DOHH2 (cell line): Measurements from ENCODE around the gene ATP8B3.

Experiments
- H3F3A ChIP-seq: fragments of 200-600 bp; sonication (generic), shearing (Covaris generic); 2 replicates; pipeline ENCODE4 v1.6.0; 2016; ENCODE audit warnings: antibody characterized with exemption, mild to moderate bottlenecking; ENCODE audit not compliant: control insufficient read depth, insufficient read depth
- H3K27ac ChIP-seq: fragments of 200-600 bp; sonication (generic); 2 replicates; pipeline ENCODE4 v1.5.1; 2014; ENCODE audit warnings: low read depth, mild to moderate bottlenecking, low read length, moderate library complexity
- H3K27me3 ChIP-seq: fragments of 200-600 bp; sonication (generic); 2 replicates; pipeline ENCODE4 v1.6.1; 2014; ENCODE audit warnings: mild to moderate bottlenecking, low read length, mixed read lengths; ENCODE audit not compliant: control insufficient read depth
- H3K36me3 ChIP-seq: fragments of 200-600 bp; sonication (generic); 2 replicates; pipeline ENCODE4 v1.6.1; 2014; ENCODE audit warnings: mild to moderate bottlenecking, low read length, moderate library complexity, mixed read lengths; ENCODE audit not compliant: control insufficient read depth
- H3K4me1 ChIP-seq: fragments of 200-600 bp; sonication (generic); 2 replicates; pipeline ENCODE4 v1.6.1; 2014; ENCODE audit warnings: mild to moderate bottlenecking, low read length, mixed read lengths; ENCODE audit not compliant: control insufficient read depth
- H3K4me2 ChIP-seq: fragments of 200-600 bp; sonication (generic); 2 replicates; pipeline ENCODE4 v1.6.0; 2014; ENCODE audit warnings: mild to moderate bottlenecking, low read length, moderate library complexity
- H3K4me3 ChIP-seq: fragments of 200-600 bp; sonication (generic); 2 replicates; pipeline ENCODE4 v1.5.1; 2014; ENCODE audit warnings: mild to moderate bottlenecking, low read length, mixed read lengths
- H3K79me2 ChIP-seq: fragments of 200-600 bp; sonication (generic); 2 replicates; pipeline ENCODE4 v1.6.1; 2014; ENCODE audit warnings: mild to moderate bottlenecking, low read length, mixed read lengths; ENCODE audit not compliant: control insufficient read depth
- H3K9me2 ChIP-seq: fragments of 200-600 bp; sonication (generic); replicated peaks from 2 replicates; pipeline ENCODE4 v1.6.1; 2014; ENCODE audit warnings: mild to moderate bottlenecking, low read length, mixed read lengths; ENCODE audit not compliant: control insufficient read depth
- H3K9me3 ChIP-seq: fragments of 200-600 bp; sonication (generic); 2 replicates; pipeline ENCODE4 v1.6.1; 2014; ENCODE audit warnings: antibody characterized with exemption, low read length, mixed read lengths; ENCODE audit not compliant: control insufficient read depth, insufficient read depth
- H4K20me1 ChIP-seq: fragments of 200-600 bp; sonication (generic); 2 replicates; pipeline ENCODE4 v1.6.0; 2014; ENCODE audit warnings: low read depth, mild to moderate bottlenecking, antibody characterized with exemption, low read length, moderate library complexity; ENCODE audit not compliant: control insufficient read depth, insufficient read depth
- EZH2phosphoT487 ChIP-seq: fragments of 200-600 bp; sonication (generic); IDR thresholded peaks from 2 replicates; pipeline ENCODE4 v1.6.1; 2017; ENCODE audit warnings: borderline replicate concordance, mild to moderate bottlenecking, antibody characterized with exemption, low read length, moderate library complexity, mixed read lengths
- TF ChIP-seq, protein P1 (sequence below): fragments of 200-600 bp; sonication (generic); IDR thresholded peaks from one replicate; pipeline ENCODE4 v1.5.1; 2014; ENCODE audit warnings: antibody characterized with exemption, mild to moderate bottlenecking, low read depth, low read length; ENCODE audit not compliant: poor library complexity, severe bottlenecking

Gene ATP8B3

DNA sequence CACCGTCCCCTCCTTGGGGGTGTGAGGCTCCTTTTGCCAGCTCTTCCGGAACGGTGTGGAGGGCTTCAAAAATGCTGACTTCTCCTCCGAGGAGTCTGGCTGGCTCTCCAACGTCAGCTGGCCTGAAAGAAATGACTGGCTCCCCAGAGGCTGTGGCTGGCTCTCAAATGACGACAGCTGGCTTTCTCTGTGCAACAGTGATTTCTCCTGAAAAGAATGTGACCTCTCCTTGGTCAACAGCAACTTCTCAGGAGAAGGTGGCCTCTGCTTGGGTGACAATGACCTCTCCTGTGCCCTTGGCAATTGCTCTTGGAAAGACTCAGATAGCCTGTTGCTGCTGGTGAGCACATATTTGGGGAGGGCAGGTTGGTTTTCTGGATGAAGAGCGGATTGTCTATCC lies 29.6 kb downstream of the ATP8B3 start:
- TF ChIP-seq, protein P1, sequence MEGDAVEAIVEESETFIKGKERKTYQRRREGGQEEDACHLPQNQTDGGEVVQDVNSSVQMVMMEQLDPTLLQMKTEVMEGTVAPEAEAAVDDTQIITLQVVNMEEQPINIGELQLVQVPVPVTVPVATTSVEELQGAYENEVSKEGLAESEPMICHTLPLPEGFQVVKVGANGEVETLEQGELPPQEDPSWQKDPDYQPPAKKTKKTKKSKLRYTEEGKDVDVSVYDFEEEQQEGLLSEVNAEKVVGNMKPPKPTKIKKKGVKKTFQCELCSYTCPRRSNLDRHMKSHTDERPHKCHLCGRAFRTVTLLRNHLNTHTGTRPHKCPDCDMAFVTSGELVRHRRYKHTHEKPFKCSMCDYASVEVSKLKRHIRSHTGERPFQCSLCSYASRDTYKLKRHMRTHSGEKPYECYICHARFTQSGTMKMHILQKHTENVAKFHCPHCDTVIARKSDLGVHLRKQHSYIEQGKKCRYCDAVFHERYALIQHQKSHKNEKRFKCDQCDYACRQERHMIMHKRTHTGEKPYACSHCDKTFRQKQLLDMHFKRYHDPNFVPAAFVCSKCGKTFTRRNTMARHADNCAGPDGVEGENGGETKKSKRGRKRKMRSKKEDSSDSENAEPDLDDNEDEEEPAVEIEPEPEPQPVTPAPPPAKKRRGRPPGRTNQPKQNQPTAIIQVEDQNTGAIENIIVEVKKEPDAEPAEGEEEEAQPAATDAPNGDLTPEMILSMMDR: no peak
- TF ChIP-seq EZH2phosphoT487: no peak

DNA sequence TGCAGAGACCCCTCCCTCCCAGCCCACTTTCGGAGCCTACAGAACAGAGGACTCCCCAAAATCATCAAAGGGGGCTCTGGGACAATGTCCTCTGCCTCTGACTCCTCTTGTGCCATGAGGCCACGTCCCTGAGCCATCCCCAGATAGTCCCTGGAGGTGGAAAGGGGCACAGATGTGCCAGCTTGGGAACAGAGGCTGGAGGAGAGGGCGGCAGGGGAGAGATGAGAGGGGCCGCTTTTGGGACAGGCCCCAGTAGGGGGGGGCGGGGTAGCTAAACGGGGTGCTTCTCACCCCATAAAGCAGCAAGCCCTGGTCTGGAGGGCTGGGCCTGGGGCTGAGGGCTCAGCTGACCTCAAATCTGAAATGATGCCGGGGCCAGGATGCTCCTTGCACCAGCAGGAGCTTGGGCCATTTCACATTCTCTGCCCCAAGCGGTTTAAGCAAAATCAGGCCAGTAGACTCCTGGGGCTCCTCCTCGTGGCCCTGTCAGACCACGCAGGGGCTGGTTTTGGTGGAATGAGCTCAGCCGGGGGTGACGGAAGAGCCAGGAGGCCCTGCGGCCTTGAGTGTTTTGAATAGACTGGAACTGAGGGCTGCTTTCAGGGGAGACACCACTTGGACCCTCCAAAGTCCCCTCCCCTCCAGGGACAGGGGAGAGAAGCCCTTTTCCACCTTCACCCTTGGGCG lies 31.7 kb downstream of the ATP8B3 start:
- TF ChIP-seq EZH2phosphoT487: no peak
- TF ChIP-seq, protein P1: peak; percentile 9
- H3K27ac ChIP-seq: no peak overlapping the region
- 0 out of 2 replicates have a peak, but pooled peaks cover 3% of the 10 kb centered on the region for H3K27me3 ChIP-seq
- H4K20me1 ChIP-seq: no peaks in the 10 kb centered on the region
- H3K4me2 ChIP-seq: no peak overlapping the region
- H3K9me3 ChIP-seq: peaks cover 20% of the 10 kb centered on the region
- no peaks in the 10 kb centered on the region for H3K36me3 ChIP-seq
- no peak overlapping the region for H3K4me3 ChIP-seq
- no peaks in the 10 kb centered on the region for H3F3A ChIP-seq
- H3K4me1 ChIP-seq: no peaks in the 10 kb centered on the region
- no peaks in the 10 kb centered on the region for H3K79me2 ChIP-seq
- no peaks in the 10 kb centered on the region for H3K9me2 ChIP-seq

More for the DNA sequence above, 29.6 kb downstream of the ATP8B3 start:
- Histone ChIP-seq H3F3A (no peaks in the 10 kb centered on the region), H3K27me3 (0 out of 2 replicates have a peak, but pooled peaks cover 3% of the 10 kb centered on the region), H3K36me3 (no peaks in the 10 kb centered on the region), H3K4me3 (no peak overlapping the region), H4K20me1 (no peaks in the 10 kb centered on the region), H3K4me2 (no peak overlapping the region), H3K27ac (no peak overlapping the region), H3K79me2 (no peaks in the 10 kb centered on the region), H3K4me1 (no peaks in the 10 kb centered on the region), H3K9me3 (peaks cover 20% of the 10 kb centered on the region), H3K9me2 (no peaks in the 10 kb centered on the region)

DNA sequence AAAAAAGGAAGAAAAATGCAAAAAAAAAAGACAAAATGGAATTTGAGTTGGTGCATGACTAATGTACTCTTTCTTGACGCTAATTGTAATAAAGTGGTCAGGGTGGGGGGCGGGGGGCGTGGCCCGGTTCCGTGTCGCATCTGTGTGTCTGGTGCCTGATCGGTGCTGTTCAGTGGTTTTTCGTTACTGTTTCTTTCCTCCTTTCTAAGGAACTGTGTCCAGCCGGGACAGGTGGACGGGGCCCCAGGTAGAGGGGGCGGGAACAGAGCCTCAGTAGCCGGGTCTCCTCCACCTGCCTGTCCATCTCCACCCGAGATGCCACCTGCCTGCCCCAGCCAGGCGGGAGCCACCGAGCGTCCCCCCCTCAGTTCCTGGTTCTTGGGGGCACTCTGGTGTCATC lies 32.5 kb downstream of the ATP8B3 start:
- no peaks in the 10 kb centered on the region for H3K9me2 ChIP-seq
- no peak for TF ChIP-seq EZH2phosphoT487
- TF ChIP-seq, protein P1: no peak
- H3K27me3 ChIP-seq: 0 out of 2 replicates have a peak, but pooled peaks cover 3% of the 10 kb centered on the region
- H3F3A ChIP-seq: no peaks in the 10 kb centered on the region
- H3K4me2 ChIP-seq: no peak overlapping the region
- no peaks in the 10 kb centered on the region for H4K20me1 ChIP-seq
- no peaks in the 10 kb centered on the region for H3K4me1 ChIP-seq
- peaks cover 20% of the 10 kb centered on the region for H3K9me3 ChIP-seq
- H3K79me2 ChIP-seq: no peaks in the 10 kb centered on the region
- H3K4me3 ChIP-seq: no peak overlapping the region
- H3K27ac ChIP-seq: no peak overlapping the region
- H3K36me3 ChIP-seq: no peaks in the 10 kb centered on the region
